Liver (tissue), 3 donors: Measurements from ENCODE around the gene SEPTIN3.

Source experiments
- EGR1 ChIP-seq, 2 donors: IDR thresholded peaks; 2 replicates each; pipeline ENCODE4 v1.6.1; 2016 to 2018; ENCODE audit warnings: antibody characterized with exemption in 2 of 2, low read depth in 2 of 2
- HNF4A ChIP-seq, 2 donors: conservative IDR thresholded peaks; 2 replicates each; pipeline ENCODE4 v1.6.1; 2016; ENCODE audit warnings: antibody characterized with exemption in 2 of 2, mild to moderate bottlenecking in 2 of 2
- HNF4G ChIP-seq: IDR thresholded peaks from 2 replicates; pipeline ENCODE4 v1.6.1; 2016; ENCODE audit warnings: antibody characterized with exemption
- JUND ChIP-seq, 2 donors: IDR thresholded peaks; 2 replicates each; pipeline ENCODE4 v1.6.1; 2016; ENCODE audit warnings: antibody characterized with exemption in 2 of 2
- RAD21 ChIP-seq, 2 donors: IDR thresholded peaks; 2 replicates each; pipeline ENCODE4 v1.6.1; 2016; ENCODE audit warnings: antibody characterized with exemption in 2 of 2, mild to moderate bottlenecking in 2 of 2
- SP1 ChIP-seq: IDR thresholded peaks from 2 replicates; pipeline ENCODE4 v1.6.1; 2018; ENCODE audit warnings: antibody characterized with exemption, mild to moderate bottlenecking
- TAF1 ChIP-seq: conservative IDR thresholded peaks from 2 replicates; pipeline ENCODE4 v1.6.1; 2016; ENCODE audit warnings: antibody characterized with exemption, mild to moderate bottlenecking
- TF ChIP-seq, protein P1 (sequence below): fragments of 150-350 bp; IDR thresholded peaks from 2 replicates; pipeline ENCODE4 v1.5.1; 2017; ENCODE audit warnings: improper control_type of control experiment, low read depth, low read length; ENCODE audit not compliant: missing input control
- TF ChIP-seq, protein P2 (sequence below): IDR thresholded peaks from 2 replicates; pipeline ENCODE4 v1.6.1; 2016; ENCODE audit warnings: antibody characterized with exemption, mild to moderate bottlenecking
- TF ChIP-seq, protein P3 (sequence below): IDR thresholded peaks from 2 replicates; pipeline ENCODE4 v1.6.1; 2016; ENCODE audit warnings: antibody characterized with exemption
- TF ChIP-seq, protein P4 (sequence below): IDR thresholded peaks from 2 replicates; pipeline ENCODE4 v1.6.1; 2016; ENCODE audit warnings: antibody characterized with exemption
- TF ChIP-seq, protein P5 (sequence below): IDR thresholded peaks from 2 replicates; pipeline ENCODE4 v1.6.1; 2016; ENCODE audit warnings: antibody characterized with exemption
- donor health status: healthy.
- donor health status: healthy.

DNA sequence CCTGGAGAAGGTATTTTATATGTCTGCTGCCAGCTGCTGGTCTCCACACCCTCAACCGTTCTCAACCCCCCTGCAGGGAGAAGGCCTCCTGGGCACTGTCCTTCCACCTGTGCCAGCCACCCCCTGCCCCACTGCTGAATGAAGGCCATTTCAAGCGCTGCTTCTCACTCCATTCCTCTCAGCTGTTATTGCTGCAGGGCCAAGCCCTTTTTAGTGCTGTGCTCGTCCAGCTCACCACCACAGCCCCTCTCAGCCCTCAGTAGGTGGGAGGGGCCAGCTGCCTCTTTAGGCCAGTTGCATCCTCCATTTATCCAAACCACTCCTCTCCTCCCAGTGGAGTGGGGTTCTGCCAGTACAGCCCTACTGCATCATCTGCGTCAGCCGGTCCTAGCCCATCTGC, 27.6 kb downstream of the SEPTIN3 start:
- TF ChIP-seq SP1: no peak
- TF ChIP-seq, protein P1, sequence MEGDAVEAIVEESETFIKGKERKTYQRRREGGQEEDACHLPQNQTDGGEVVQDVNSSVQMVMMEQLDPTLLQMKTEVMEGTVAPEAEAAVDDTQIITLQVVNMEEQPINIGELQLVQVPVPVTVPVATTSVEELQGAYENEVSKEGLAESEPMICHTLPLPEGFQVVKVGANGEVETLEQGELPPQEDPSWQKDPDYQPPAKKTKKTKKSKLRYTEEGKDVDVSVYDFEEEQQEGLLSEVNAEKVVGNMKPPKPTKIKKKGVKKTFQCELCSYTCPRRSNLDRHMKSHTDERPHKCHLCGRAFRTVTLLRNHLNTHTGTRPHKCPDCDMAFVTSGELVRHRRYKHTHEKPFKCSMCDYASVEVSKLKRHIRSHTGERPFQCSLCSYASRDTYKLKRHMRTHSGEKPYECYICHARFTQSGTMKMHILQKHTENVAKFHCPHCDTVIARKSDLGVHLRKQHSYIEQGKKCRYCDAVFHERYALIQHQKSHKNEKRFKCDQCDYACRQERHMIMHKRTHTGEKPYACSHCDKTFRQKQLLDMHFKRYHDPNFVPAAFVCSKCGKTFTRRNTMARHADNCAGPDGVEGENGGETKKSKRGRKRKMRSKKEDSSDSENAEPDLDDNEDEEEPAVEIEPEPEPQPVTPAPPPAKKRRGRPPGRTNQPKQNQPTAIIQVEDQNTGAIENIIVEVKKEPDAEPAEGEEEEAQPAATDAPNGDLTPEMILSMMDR: no peak
- TF ChIP-seq HNF4G: no peak
- TF ChIP-seq, protein P2, sequence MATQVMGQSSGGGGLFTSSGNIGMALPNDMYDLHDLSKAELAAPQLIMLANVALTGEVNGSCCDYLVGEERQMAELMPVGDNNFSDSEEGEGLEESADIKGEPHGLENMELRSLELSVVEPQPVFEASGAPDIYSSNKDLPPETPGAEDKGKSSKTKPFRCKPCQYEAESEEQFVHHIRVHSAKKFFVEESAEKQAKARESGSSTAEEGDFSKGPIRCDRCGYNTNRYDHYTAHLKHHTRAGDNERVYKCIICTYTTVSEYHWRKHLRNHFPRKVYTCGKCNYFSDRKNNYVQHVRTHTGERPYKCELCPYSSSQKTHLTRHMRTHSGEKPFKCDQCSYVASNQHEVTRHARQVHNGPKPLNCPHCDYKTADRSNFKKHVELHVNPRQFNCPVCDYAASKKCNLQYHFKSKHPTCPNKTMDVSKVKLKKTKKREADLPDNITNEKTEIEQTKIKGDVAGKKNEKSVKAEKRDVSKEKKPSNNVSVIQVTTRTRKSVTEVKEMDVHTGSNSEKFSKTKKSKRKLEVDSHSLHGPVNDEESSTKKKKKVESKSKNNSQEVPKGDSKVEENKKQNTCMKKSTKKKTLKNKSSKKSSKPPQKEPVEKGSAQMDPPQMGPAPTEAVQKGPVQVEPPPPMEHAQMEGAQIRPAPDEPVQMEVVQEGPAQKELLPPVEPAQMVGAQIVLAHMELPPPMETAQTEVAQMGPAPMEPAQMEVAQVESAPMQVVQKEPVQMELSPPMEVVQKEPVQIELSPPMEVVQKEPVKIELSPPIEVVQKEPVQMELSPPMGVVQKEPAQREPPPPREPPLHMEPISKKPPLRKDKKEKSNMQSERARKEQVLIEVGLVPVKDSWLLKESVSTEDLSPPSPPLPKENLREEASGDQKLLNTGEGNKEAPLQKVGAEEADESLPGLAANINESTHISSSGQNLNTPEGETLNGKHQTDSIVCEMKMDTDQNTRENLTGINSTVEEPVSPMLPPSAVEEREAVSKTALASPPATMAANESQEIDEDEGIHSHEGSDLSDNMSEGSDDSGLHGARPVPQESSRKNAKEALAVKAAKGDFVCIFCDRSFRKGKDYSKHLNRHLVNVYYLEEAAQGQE: no peak
- TF ChIP-seq, protein P3, sequence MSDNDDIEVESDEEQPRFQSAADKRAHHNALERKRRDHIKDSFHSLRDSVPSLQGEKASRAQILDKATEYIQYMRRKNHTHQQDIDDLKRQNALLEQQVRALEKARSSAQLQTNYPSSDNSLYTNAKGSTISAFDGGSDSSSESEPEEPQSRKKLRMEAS: no peak
- TF ChIP-seq RAD21 (IDR thresholded peaks at IDR 0.05): no peak
- no peak for TF ChIP-seq EGR1 (IDR thresholded peaks at IDR 0.05; ENCODE audit: low read depth in 2 of 2)
- TF ChIP-seq, protein P4, sequence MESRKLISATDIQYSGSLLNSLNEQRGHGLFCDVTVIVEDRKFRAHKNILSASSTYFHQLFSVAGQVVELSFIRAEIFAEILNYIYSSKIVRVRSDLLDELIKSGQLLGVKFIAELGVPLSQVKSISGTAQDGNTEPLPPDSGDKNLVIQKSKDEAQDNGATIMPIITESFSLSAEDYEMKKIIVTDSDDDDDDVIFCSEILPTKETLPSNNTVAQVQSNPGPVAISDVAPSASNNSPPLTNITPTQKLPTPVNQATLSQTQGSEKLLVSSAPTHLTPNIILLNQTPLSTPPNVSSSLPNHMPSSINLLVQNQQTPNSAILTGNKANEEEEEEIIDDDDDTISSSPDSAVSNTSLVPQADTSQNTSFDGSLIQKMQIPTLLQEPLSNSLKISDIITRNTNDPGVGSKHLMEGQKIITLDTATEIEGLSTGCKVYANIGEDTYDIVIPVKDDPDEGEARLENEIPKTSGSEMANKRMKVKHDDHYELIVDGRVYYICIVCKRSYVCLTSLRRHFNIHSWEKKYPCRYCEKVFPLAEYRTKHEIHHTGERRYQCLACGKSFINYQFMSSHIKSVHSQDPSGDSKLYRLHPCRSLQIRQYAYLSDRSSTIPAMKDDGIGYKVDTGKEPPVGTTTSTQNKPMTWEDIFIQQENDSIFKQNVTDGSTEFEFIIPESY: no peak
- no peak for TF ChIP-seq TAF1
- TF ChIP-seq JUND (IDR thresholded peaks at IDR 0.05): no peak
- TF ChIP-seq, protein P5, sequence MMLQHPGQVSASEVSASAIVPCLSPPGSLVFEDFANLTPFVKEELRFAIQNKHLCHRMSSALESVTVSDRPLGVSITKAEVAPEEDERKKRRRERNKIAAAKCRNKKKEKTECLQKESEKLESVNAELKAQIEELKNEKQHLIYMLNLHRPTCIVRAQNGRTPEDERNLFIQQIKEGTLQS: no peak
- no peak for TF ChIP-seq HNF4A (conservative IDR thresholded peaks at IDR 0.05)
